Left renal cortex interstitium (tissue), 4 donors: ENCODE measurements around the gene OPN1MW3. TPM values are rescaled to one million over a fixed set of nuclear protein-coding genes. Genes with fewer than 3 reads are reported as not detected.
"Not testable (repeated sequence)": the region's sequence is repeated elsewhere in the genome, so short reads cannot be mapped to it uniquely, and the experiment has no call there.

Source experiments
- DNase-seq, 4 donors: peaks; one replicate each; pipeline ENCODE4 v3.0.0-alpha.2; 2013; ENCODE audit warnings: low read depth in 4 of 4, low spot score in 2 of 4, missing footprints in 1 of 4
- polyA plus RNA-seq, 4 donors: library from polyadenylated mRNA; unstranded; fragments of 120-200 nt; gene quantifications; one replicate each; pipeline ENCODE4 v1.2.1, GENCODE V29; 2013; ENCODE audit not compliant: insufficient read length in 4 of 4

OPN1MW3 gene
- polyA plus RNA-seq: not detected

- not testable (repeated sequence) for DNase-seq
Measured at GRCh38 chrX:154257282-154257681, at the start of gene OPN1MW3. OPN1MW3 (plus strand) TSS chrX:154257582; CDS start chrX:154257620, 38 bp downstream.

- DNase-seq: not testable (repeated sequence)
Measured at GRCh38 chrX:154209670-154210418, 47.5 kb upstream of the OPN1MW3 start.

- DNase-seq: not testable (repeated sequence)
Measured at GRCh38 chrX:154211057-154211456, 46.3 kb upstream of the OPN1MW3 start.

GRCh38 chrX:154211499-154211898 lies 45.9 kb upstream of the OPN1MW3 start:
- not testable (repeated sequence) for DNase-seq

- not testable (repeated sequence) for DNase-seq
Measured at GRCh38 chrX:154219456-154219855, 37.9 kb upstream of the OPN1MW3 start, which contains the start of gene OPN1MW2. OPN1MW2 (plus strand) TSS chrX:154219756; CDS start chrX:154219816, 60 bp downstream.

- DNase-seq: not testable (repeated sequence)
Measured at GRCh38 chrX:154225292-154225691, 32.1 kb upstream of the OPN1MW3 start.

- not testable (repeated sequence) for DNase-seq
Measured at GRCh38 chrX:154226706-154227105, 30.7 kb upstream of the OPN1MW3 start.

GRCh38 chrX:154231443-154231842 lies 25.9 kb upstream of the OPN1MW3 start:
- DNase-seq: not testable (repeated sequence)

- DNase-seq: not testable (repeated sequence)
Measured at GRCh38 chrX:154233620-154234019, 23.8 kb upstream of the OPN1MW3 start.

- DNase-seq: not testable (repeated sequence)
Measured at GRCh38 chrX:154238939-154239559, 18.3 kb upstream of the OPN1MW3 start.

- not testable (repeated sequence) for DNase-seq
Measured at GRCh38 chrX:154239982-154240503, 17.3 kb upstream of the OPN1MW3 start.

- not testable (repeated sequence) for DNase-seq
Measured at GRCh38 chrX:154247377-154248045, 9.9 kb upstream of the OPN1MW3 start.

- DNase-seq: not testable (repeated sequence)
Measured at GRCh38 chrX:154248076-154248475, 9.3 kb upstream of the OPN1MW3 start.

- DNase-seq: not testable (repeated sequence)
Measured at GRCh38 chrX:154258711-154259110, 1.3 kb downstream of the OPN1MW3 start.

- DNase-seq: not testable (repeated sequence)
Measured at GRCh38 chrX:154263072-154263471, 5.7 kb downstream of the OPN1MW3 start.

GRCh38 chrX:154269245-154269644 lies 11.9 kb downstream of the OPN1MW3 start:
- DNase-seq: not testable (repeated sequence)

GRCh38 chrX:154284489-154285338 lies 27.3 kb downstream of the OPN1MW3 start:
- DNase-seq: not testable (repeated sequence)

- DNase-seq: not testable (repeated sequence)
Measured at GRCh38 chrX:154286406-154286805, 29.0 kb downstream of the OPN1MW3 start.

GRCh38 chrX:154294791-154295574 lies 37.6 kb downstream of the OPN1MW3 start, which contains the start of gene TEX28:
TEX28 (minus strand) TSS chrX:154295124; CDS start chrX:154292117, 3,007 bp downstream.
- DNase-seq: no peak
